Midbrain (tissue), 1 donor: Measurements from ENCODE around the gene KCTD5.
"Not testable (repeated sequence)": the region's sequence is repeated elsewhere in the genome, so short reads cannot be mapped to it uniquely, and the experiment has no call there.

Experiments
- DNase-seq: peaks from one replicate; lab custom pipeline; 2025; lab: John Stamatoyannopoulos, UW

Gene KCTD5

GRCh38 chr16:2673066-2673999, 9.0 kb upstream of the KCTD5 start:
- peak; percentile 96 for DNase-seq

- no peak for DNase-seq
These were observed 7.3 kb upstream of the KCTD5 start for GRCh38 chr16:2675021-2675420.

GRCh38 chr16:2675714-2676113, 6.6 kb upstream of the KCTD5 start:
- no peak for DNase-seq

- DNase-seq, result not testable (repeated sequence)
These were observed 5.4 kb upstream of the KCTD5 start for GRCh38 chr16:2676937-2677336.

- not testable (repeated sequence) for DNase-seq
These were observed 3.9 kb upstream of the KCTD5 start for GRCh38 chr16:2678206-2678965.

- not testable (repeated sequence) for DNase-seq
These were observed 2.4 kb upstream of the KCTD5 start for GRCh38 chr16:2679902-2680301.

GRCh38 chr16:2680360-2680759, 2.0 kb upstream of the KCTD5 start:
- not testable (repeated sequence) for DNase-seq

GRCh38 chr16:2683041-2683440, 718 bp downstream of the KCTD5 start:
- not testable (repeated sequence) for DNase-seq

GRCh38 chr16:2686075-2686474, 3.8 kb downstream of the KCTD5 start:
- not testable (repeated sequence) for DNase-seq

GRCh38 chr16:2686912-2687507, 4.7 kb downstream of the KCTD5 start:
- peak; percentile 25 for DNase-seq

- no peak for DNase-seq
These were observed 5.4 kb downstream of the KCTD5 start for GRCh38 chr16:2687531-2688308.

- DNase-seq, result not testable (repeated sequence)
These were observed 7.1 kb downstream of the KCTD5 start for GRCh38 chr16:2689422-2689821.

- DNase-seq, result no peak
These were observed 7.9 kb downstream of the KCTD5 start for GRCh38 chr16:2689968-2690801.

GRCh38 chr16:2690852-2691251, 8.5 kb downstream of the KCTD5 start:
- DNase-seq, result no peak

- DNase-seq, result peak; percentile 31
These were observed 9.3 kb downstream of the KCTD5 start for GRCh38 chr16:2691491-2692248.

- DNase-seq, result peak; percentile 76
These were observed 10.1 kb downstream of the KCTD5 start for GRCh38 chr16:2692251-2692947.

- DNase-seq, result peak; percentile 79
These were observed 10.8 kb downstream of the KCTD5 start for GRCh38 chr16:2692948-2693651.

GRCh38 chr16:2696601-2697250, 14.4 kb downstream of the KCTD5 start:
- DNase-seq, result not testable (repeated sequence)
